Panc1 (cell line): ENCODE results near the gene MACROH2A1. TPM values are rescaled to one million over a fixed set of nuclear protein-coding genes. Genes with fewer than 3 reads are reported as not detected.

Source experiments
- ATAC-seq: fragments of 200-7000 bp; cut with Tn5 transposase; 2 replicates; pipeline ENCODE4 v1.9.1; 2020; ENCODE audit warnings: mild to moderate bottlenecking, moderate library complexity
- BruUV-seq: library from RNA; stranded (reverse); fragments of 400-500 nt; replicated peaks from 2 replicates; lab custom pipeline; 2021; lab: Mats Ljungman, UMichigan
- CTCF ChIA-PET: fragments of 300-600 bp; sonication (Branson Sonifier 250); formaldehyde crosslinking; loops from one replicate; lab custom pipeline; 2022; ENCODE audit warnings: antibody characterized with exemption; lab: Charles Lee
- POLR2A ChIA-PET: fragments of 300-600 bp; sonication (Branson Sonifier 250); formaldehyde crosslinking; loops from one replicate; lab custom pipeline; 2022; ENCODE audit warnings: antibody characterized with exemption; lab: Charles Lee
- DNase-seq: peaks from one replicate; pipeline ENCODE4 v3.0.0-alpha.2; 2010; ENCODE audit warnings: low read depth, low spot score
- H3K27ac ChIP-seq: 2 replicates; pipeline ENCODE4 v1.5.1; 2011; ENCODE audit warnings: mild to moderate bottlenecking, low read length, inconsistent platforms
- H3K27me3 ChIP-seq: fragments of 200-500 bp; sonication (Bioruptor generic); 2 replicates; pipeline ENCODE4 v1.6.0; 2014; ENCODE audit warnings: low read length, inconsistent platforms; ENCODE audit not compliant: control insufficient read depth, insufficient read depth
- H3K36me3 ChIP-seq: fragments of 200-500 bp; sonication (Bioruptor generic); 2 replicates; pipeline ENCODE4 v1.5.1; 2014; ENCODE audit warnings: inconsistent platforms, mild to moderate bottlenecking, low read length, moderate library complexity; ENCODE audit not compliant: control insufficient read depth, insufficient read depth
- H3K4me1 ChIP-seq: 2 replicates; pipeline ENCODE4 v1.5.1; 2011; ENCODE audit warnings: inconsistent platforms, mild to moderate bottlenecking, low read length, moderate library complexity; ENCODE audit not compliant: control insufficient read depth, insufficient read depth
- H3K4me3 ChIP-seq, 2 experiments: 2 replicates each; pipeline ENCODE4 v1.5.1; 2011 to 2012; ENCODE audit warnings: low read depth in 2 of 2, low read length in 2 of 2, mild to moderate bottlenecking in 2 of 2, inconsistent platforms in 1 of 2, moderate library complexity in 1 of 2
- H3K9me3 ChIP-seq: fragments of 200-500 bp; sonication (Bioruptor generic); 2 replicates; pipeline ENCODE4 v1.5.1; 2014; ENCODE audit warnings: low read depth, mild to moderate bottlenecking, inconsistent platforms, low read length, moderate library complexity; ENCODE audit not compliant: control insufficient read depth, insufficient read depth
- POLR2AphosphoS5 ChIP-seq: IDR thresholded peaks from 2 replicates; pipeline ENCODE4 v1.6.1; 2012; ENCODE audit warnings: mild to moderate bottlenecking, low read depth, low read length, moderate library complexity
- SIN3A ChIP-seq: IDR thresholded peaks from 2 replicates; pipeline ENCODE4 v1.6.1; 2012; ENCODE audit warnings: low read depth, mild to moderate bottlenecking, low read length, moderate library complexity, borderline replicate concordance; ENCODE audit not compliant: insufficient read depth
- TCF7L2 ChIP-seq: IDR thresholded peaks from 2 replicates; pipeline ENCODE4 v1.6.1; 2011; ENCODE audit warnings: mild to moderate bottlenecking, low read depth, low read length, inconsistent platforms
- in situ Hi-C: cut with HindIII; loops from 2 replicates; pipeline ENCODE4 v1.10.0; 2016; ENCODE audit warnings: low sequenced_read_pairs, low pct_unique_long_range_greater_than_20kb
- intact Hi-C: fragments of 100-400 bp; cut with micrococcal nuclease; formaldehyde crosslinking; loops from one replicate; pipeline ENCODE4 v1.10.0; 2022; ENCODE audit not compliant: unreplicated experiment
- total RNA-seq: library from RNA; stranded (reverse); gene quantifications from one replicate; pipeline ENCODE4 v1.2.1, GENCODE V29; 2021; ENCODE audit not compliant: unreplicated experiment
- TF ChIP-seq, protein P1 (sequence below): fragments of 450-650 bp; IDR thresholded peaks from 2 replicates; pipeline ENCODE4 v1.5.1; 2017; ENCODE audit warnings: mild to moderate bottlenecking
- TF ChIP-seq, protein P2 (sequence below), 2 experiments: IDR thresholded peaks; 2 replicates each; pipeline ENCODE4 v1.6.1; 2011 to 2012; ENCODE audit warnings: low read depth in 2 of 2, control low read depth in 1 of 2, low read length in 1 of 2, mild to moderate bottlenecking in 1 of 2, moderate library complexity in 1 of 2; ENCODE audit not compliant: insufficient read depth in 1 of 2

Gene MACROH2A1
- total RNA-seq, 1 experiment from 2014 or later = 162 TPM

DNA sequence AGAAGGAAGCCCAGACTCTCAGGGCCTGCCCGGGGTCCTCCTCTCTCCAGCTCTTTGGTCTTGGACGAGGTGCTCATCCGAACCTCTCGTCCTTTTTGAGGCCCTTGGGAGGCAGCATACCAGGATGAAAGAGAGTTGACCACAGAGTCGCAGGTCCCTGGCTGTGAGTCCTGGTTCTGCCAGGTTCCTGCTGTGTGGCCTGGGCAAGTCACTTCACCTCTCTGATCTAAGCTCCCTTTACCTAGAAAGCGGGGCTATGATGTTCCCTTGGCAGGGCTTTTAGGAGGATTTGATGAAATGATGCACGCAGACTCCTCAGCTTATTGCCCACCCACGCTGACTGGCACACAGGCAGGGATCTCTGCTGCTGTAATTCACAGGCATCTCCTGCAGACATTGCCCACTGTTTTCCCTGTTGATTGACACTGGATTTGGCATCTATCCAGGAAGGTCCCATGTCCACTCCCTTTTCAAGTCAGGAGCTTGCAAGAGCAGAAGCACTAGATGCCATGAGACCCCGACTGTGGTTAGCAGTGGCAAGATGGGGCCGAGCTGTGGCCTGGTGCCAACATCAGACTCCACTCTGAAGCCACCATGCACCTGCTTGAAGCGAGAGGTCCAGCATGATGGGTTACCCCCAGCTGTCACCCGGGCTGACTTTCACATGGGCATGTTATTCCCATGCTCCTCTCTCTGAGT is 71.5 kb downstream of the MACROH2A1 start:
- Histone ChIP-seq H3K4me3 (no peak overlapping the region), H3K36me3 (peaks cover 3% of the 10 kb centered on the region), H3K27me3 (no peaks in the 10 kb centered on the region), H3K27ac (no peak overlapping the region), H3K9me3 (no peaks in the 10 kb centered on the region), H3K4me1 (no peaks in the 10 kb centered on the region)
- ATAC-seq = no peak
- in situ Hi-C loops (no loop called here), intact Hi-C loops (no loop called here)
- POLR2A ChIA-PET = no interaction called here
- CTCF ChIA-PET = no interaction called here
- no peak for DNase-seq
- BruUV-seq = no TSS peak
- TF ChIP-seq POLR2AphosphoS5 (no peak), SIN3A (no peak), TCF7L2 (no peak)
- TF ChIP-seq, protein P1, sequence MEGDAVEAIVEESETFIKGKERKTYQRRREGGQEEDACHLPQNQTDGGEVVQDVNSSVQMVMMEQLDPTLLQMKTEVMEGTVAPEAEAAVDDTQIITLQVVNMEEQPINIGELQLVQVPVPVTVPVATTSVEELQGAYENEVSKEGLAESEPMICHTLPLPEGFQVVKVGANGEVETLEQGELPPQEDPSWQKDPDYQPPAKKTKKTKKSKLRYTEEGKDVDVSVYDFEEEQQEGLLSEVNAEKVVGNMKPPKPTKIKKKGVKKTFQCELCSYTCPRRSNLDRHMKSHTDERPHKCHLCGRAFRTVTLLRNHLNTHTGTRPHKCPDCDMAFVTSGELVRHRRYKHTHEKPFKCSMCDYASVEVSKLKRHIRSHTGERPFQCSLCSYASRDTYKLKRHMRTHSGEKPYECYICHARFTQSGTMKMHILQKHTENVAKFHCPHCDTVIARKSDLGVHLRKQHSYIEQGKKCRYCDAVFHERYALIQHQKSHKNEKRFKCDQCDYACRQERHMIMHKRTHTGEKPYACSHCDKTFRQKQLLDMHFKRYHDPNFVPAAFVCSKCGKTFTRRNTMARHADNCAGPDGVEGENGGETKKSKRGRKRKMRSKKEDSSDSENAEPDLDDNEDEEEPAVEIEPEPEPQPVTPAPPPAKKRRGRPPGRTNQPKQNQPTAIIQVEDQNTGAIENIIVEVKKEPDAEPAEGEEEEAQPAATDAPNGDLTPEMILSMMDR = no peak
- TF ChIP-seq, protein P2, sequence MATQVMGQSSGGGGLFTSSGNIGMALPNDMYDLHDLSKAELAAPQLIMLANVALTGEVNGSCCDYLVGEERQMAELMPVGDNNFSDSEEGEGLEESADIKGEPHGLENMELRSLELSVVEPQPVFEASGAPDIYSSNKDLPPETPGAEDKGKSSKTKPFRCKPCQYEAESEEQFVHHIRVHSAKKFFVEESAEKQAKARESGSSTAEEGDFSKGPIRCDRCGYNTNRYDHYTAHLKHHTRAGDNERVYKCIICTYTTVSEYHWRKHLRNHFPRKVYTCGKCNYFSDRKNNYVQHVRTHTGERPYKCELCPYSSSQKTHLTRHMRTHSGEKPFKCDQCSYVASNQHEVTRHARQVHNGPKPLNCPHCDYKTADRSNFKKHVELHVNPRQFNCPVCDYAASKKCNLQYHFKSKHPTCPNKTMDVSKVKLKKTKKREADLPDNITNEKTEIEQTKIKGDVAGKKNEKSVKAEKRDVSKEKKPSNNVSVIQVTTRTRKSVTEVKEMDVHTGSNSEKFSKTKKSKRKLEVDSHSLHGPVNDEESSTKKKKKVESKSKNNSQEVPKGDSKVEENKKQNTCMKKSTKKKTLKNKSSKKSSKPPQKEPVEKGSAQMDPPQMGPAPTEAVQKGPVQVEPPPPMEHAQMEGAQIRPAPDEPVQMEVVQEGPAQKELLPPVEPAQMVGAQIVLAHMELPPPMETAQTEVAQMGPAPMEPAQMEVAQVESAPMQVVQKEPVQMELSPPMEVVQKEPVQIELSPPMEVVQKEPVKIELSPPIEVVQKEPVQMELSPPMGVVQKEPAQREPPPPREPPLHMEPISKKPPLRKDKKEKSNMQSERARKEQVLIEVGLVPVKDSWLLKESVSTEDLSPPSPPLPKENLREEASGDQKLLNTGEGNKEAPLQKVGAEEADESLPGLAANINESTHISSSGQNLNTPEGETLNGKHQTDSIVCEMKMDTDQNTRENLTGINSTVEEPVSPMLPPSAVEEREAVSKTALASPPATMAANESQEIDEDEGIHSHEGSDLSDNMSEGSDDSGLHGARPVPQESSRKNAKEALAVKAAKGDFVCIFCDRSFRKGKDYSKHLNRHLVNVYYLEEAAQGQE (IDR thresholded peaks at IDR 0.05; ENCODE audit: insufficient read depth in 1 of 2, low read depth in 2 of 2, low read length in 1 of 2) = no peak

DNA sequence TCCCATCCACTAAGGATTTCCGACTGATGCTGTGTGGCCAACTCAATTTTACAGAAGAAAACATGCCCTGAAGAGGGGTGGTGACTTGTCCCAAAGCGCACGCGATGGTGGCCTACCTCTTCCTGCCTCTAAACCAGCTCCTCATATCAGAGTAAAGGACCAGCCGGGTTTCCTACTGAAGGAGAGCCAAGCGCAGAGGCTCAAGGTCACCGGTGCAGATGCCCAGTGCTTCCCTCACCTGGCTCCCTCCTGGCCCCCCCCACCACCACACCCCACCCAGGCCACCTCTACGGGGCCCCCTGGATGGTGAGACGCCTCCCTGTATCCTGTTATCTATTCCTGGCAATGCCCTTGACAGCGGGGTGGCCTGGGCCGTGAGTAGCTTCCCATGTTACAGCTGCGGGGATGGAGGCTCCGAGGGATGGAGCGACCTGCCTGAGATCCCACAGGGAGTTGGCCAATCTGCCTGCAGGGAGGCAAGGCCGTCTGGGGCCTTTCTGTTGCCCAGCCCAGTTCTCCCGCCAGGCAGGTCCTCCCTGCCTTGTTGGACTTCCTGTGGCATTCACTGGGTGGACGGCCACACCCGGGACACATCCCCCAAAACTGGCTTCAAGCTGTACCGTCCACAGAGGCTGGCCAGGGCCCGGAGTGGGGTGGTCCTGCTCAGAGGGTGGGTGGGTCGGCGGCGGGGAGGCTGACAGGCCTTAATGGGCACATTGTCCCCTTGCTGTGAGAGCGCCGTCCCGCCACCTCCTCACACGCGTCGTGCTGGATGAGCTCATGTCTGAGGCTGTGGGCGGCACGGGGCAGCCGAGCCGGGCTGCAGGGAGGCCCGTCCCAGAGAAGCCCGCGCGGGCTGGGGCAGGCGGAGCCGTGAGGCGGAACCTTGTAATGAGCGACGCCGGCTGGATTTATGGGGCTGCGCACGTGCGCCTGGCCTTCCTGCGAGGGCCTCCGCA is 72.5 kb downstream of the MACROH2A1 start:
- CTCF ChIA-PET = no interaction called here

More for the DNA sequence above, 72.5 kb downstream of the MACROH2A1 start:
- DNase-seq (no peak), ATAC-seq (no peak)
- H3K4me3 ChIP-seq = no peak overlapping the region
- in situ Hi-C loops (no loop called here), intact Hi-C loops (no loop called here)
- no peaks in the 10 kb centered on the region; the same call in 1 of the 2 replicates for H3K36me3 ChIP-seq
- POLR2A ChIA-PET = interaction anchor here (0.7 kb wide), 1 partner anchor 1243 kb away, joined by 11 read pairs; no protein-coding TSS in a partner anchor
- no peak overlapping the region for H3K27ac ChIP-seq
- H3K4me1 ChIP-seq = no peaks in the 10 kb centered on the region
- H3K27me3 ChIP-seq = no peaks in the 10 kb centered on the region; the same call in 1 of the 2 replicates
- H3K9me3 ChIP-seq = no peaks in the 10 kb centered on the region
- no TSS peak for BruUV-seq
- TF ChIP-seq TCF7L2 = no peak
- TF ChIP-seq, protein P1 = no peak
- no peak for TF ChIP-seq SIN3A
- TF ChIP-seq, protein P2 (IDR thresholded peaks at IDR 0.05; ENCODE audit: insufficient read depth in 1 of 2, low read depth in 2 of 2, low read length in 1 of 2) = no peak
- no peak for TF ChIP-seq POLR2AphosphoS5
